IMR-90 (cell line): ENCODE measurements around the gene SLC9A6. TPM values are rescaled to one million over a fixed set of nuclear protein-coding genes. Genes with fewer than 3 reads are reported as not detected.

Experiments used
- ATAC-seq: fragments of 200-7000 bp; cut with Tn5 transposase; 2 replicates; pipeline ENCODE4 v1.9.1; 2020; ENCODE audit warnings: low read depth, mild to moderate bottlenecking, moderate library complexity
- BruUV-seq: library from RNA; stranded (reverse); fragments of 400-500 nt; replicated peaks from 2 replicates; lab custom pipeline; 2021; lab: Mats Ljungman, UMichigan
- CTCF ChIA-PET: fragments of 300-600 bp; formaldehyde crosslinking; extraction: SDS; loops from one replicate; lab custom pipeline; 2021; ENCODE audit warnings: antibody characterized with exemption; lab: Yijun Ruan, JAX
- POLR2A ChIA-PET: fragments of 300-600 bp; sonication (Branson Sonifier 250); formaldehyde crosslinking; loops from one replicate; lab custom pipeline; 2022; ENCODE audit warnings: antibody characterized with exemption; ENCODE audit not compliant: unreplicated experiment; lab: Charles Lee
- DNase-seq: peaks from one replicate; pipeline ENCODE4 v3.0.0; 2013
- H2AFZ ChIP-seq: replicated peaks from 2 replicates; pipeline ENCODE3; 2013; ENCODE audit warnings: low read length, mild to moderate bottlenecking; ENCODE audit not compliant: poor library complexity
- H2AK5ac ChIP-seq: 2 replicates; pipeline ENCODE4 v1.6.1; 2013; ENCODE audit warnings: low read depth, low read length, inconsistent platforms
- H2AK9ac ChIP-seq: replicated peaks from 2 replicates; pipeline ENCODE3; 2013; ENCODE audit warnings: mild to moderate bottlenecking, low read depth, low read length, moderate library complexity; ENCODE audit not compliant: poor library complexity
- H2BK120ac ChIP-seq: 2 replicates; pipeline ENCODE4 v1.6.1; 2013; ENCODE audit warnings: low read depth, low read length, inconsistent platforms
- H2BK15ac ChIP-seq: 3 replicates; pipeline ENCODE4 v1.6.1; 2013; ENCODE audit warnings: low read depth, low read length, inconsistent platforms
- H2BK20ac ChIP-seq: 2 replicates; pipeline ENCODE4 v1.6.1; 2013; ENCODE audit warnings: low read depth, mild to moderate bottlenecking, inconsistent platforms, low read length, moderate library complexity
- H2BK5ac ChIP-seq: 2 replicates; pipeline ENCODE4 v1.6.1; 2013; ENCODE audit warnings: mild to moderate bottlenecking, low read depth, low read length, inconsistent platforms; ENCODE audit not compliant: poor library complexity, severe bottlenecking
- H3K14ac ChIP-seq: replicated peaks from 2 replicates; pipeline ENCODE4 v1.6.1; 2013; ENCODE audit warnings: low read depth, low read length, inconsistent platforms
- H3K18ac ChIP-seq: 2 replicates; pipeline ENCODE4 v1.6.1; 2013; ENCODE audit warnings: low read depth, low read length, control low read depth
- H3K23ac ChIP-seq: 2 replicates; pipeline ENCODE4 v1.6.1; 2013; ENCODE audit warnings: low read depth, low read length, inconsistent platforms
- H3K27ac ChIP-seq: 2 replicates; pipeline ENCODE4 v1.5.1; 2013; ENCODE audit warnings: mild to moderate bottlenecking, control low read depth, low read length; ENCODE audit not compliant: insufficient read depth
- H3K27me3 ChIP-seq: 2 replicates; pipeline ENCODE4 v1.6.1; 2013; ENCODE audit warnings: low read length; ENCODE audit not compliant: control insufficient read depth, insufficient read depth
- H3K36me3 ChIP-seq: 2 replicates; pipeline ENCODE4 v1.6.1; 2013; ENCODE audit warnings: low read length, mixed read lengths; ENCODE audit not compliant: control insufficient read depth, insufficient read depth
- H3K4ac ChIP-seq: 2 replicates; pipeline ENCODE4 v1.6.1; 2013; ENCODE audit warnings: low read depth, low read length, inconsistent platforms
- H3K4me1 ChIP-seq: 2 replicates; pipeline ENCODE4 v1.6.1; 2013; ENCODE audit warnings: low read length, mixed read lengths; ENCODE audit not compliant: control insufficient read depth, insufficient read depth
- H3K4me2 ChIP-seq: 2 replicates; pipeline ENCODE4 v1.6.1; 2013; ENCODE audit warnings: low read depth, mild to moderate bottlenecking, control low read depth, low read length, moderate library complexity
- H3K4me3 ChIP-seq: 2 replicates; pipeline ENCODE4 v1.5.1; 2013; ENCODE audit warnings: low read depth, mild to moderate bottlenecking, control low read depth, low read length, moderate library complexity; ENCODE audit not compliant: insufficient read depth
- H3K56ac ChIP-seq: 2 replicates; pipeline ENCODE4 v1.6.1; 2013; ENCODE audit warnings: low read length, inconsistent platforms; ENCODE audit not compliant: insufficient read depth; ENCODE audit errors: extremely low read depth
- H3K79me1 ChIP-seq, 2 experiments: 2 replicates each; pipeline ENCODE4 v1.6.1; 2013; ENCODE audit warnings: low read length in 2 of 2, inconsistent platforms in 1 of 2, low read depth in 1 of 2
- H3K9ac ChIP-seq: 2 replicates; pipeline ENCODE4 v1.6.1; 2013; ENCODE audit warnings: low read depth, low read length, control low read depth
- H3K9me1 ChIP-seq: 2 replicates; pipeline ENCODE4 v1.6.1; 2013; ENCODE audit warnings: low read length, inconsistent platforms; ENCODE audit not compliant: insufficient read depth
- H3K9me3 ChIP-seq: 2 replicates; pipeline ENCODE4 v1.6.1; 2013; ENCODE audit warnings: low read length; ENCODE audit not compliant: control insufficient read depth, insufficient read depth
- H4K20me1 ChIP-seq: 2 replicates; pipeline ENCODE4 v1.6.1; 2013; ENCODE audit warnings: low read length, inconsistent platforms; ENCODE audit not compliant: insufficient read depth
- H4K5ac ChIP-seq: 2 replicates; pipeline ENCODE4 v1.6.1; 2013; ENCODE audit warnings: mild to moderate bottlenecking, low read depth, low read length, control low read depth
- H4K8ac ChIP-seq, 2 experiments: 2 replicates each; pipeline ENCODE4 v1.6.1; 2013; ENCODE audit warnings: low read depth in 2 of 2, low read length in 2 of 2, control low read depth in 1 of 2, inconsistent platforms in 1 of 2
- H4K91ac ChIP-seq: 2 replicates; pipeline ENCODE4 v1.6.1; 2013; ENCODE audit warnings: low read depth, low read length, inconsistent platforms; ENCODE audit not compliant: insufficient read depth
- CEBPB ChIP-seq: IDR thresholded peaks from 2 replicates; pipeline ENCODE4 v1.6.1; 2012; ENCODE audit warnings: low read depth, low read length, improper control_type of control experiment
- CHD1 ChIP-seq: IDR thresholded peaks from 2 replicates; pipeline ENCODE4 v1.6.1; 2012; ENCODE audit warnings: low read depth, low read length, improper control_type of control experiment
- FOS ChIP-seq: fragments of 150-350 bp; IDR thresholded peaks from 2 replicates; pipeline ENCODE4 v1.6.1; 2016; ENCODE audit warnings: low read depth, low read length
- NFE2L2 ChIP-seq: fragments of 150-350 bp; IDR thresholded peaks from 2 replicates; pipeline ENCODE4 v1.6.1; 2016; ENCODE audit warnings: low read depth, mild to moderate bottlenecking, low read length
- POLR2A ChIP-seq: IDR thresholded peaks from 2 replicates; pipeline ENCODE4 v1.6.1; 2012; ENCODE audit warnings: mild to moderate bottlenecking, low read depth, low read length
- RAD21 ChIP-seq: IDR thresholded peaks from 2 replicates; pipeline ENCODE4 v1.6.1; 2012; ENCODE audit warnings: low read length, improper control_type of control experiment
- SMC3 ChIP-seq: fragments of 150-350 bp; IDR thresholded peaks from 2 replicates; pipeline ENCODE4 v1.6.1; 2016; ENCODE audit warnings: low read depth, mild to moderate bottlenecking, antibody characterized with exemption, low read length, moderate library complexity
- WGBS, 2 experiments: methylation state at CpG; one replicate each; pipeline versions ENCODE4 v1.1.5 to v1.1.7; 2013; ENCODE audit warnings: missing lambda C conversion rate in 2 of 2; ENCODE audit not compliant: insufficient read length in 1 of 2; ENCODE audit errors: extremely low coverage in 2 of 2; 5-methylcytosine and 5-hydroxymethylcytosine counted together
- dilution Hi-C: fragments of 300-500 bp; cut with HindIII; formaldehyde crosslinking; loops from one replicate; pipeline ENCODE4 v1.14.3; 2018; ENCODE audit warnings: low sequenced_read_pairs; ENCODE audit not compliant: unreplicated experiment
- in situ Hi-C: fragments of 300-500 bp; cut with MboI; formaldehyde crosslinking; loops from 3 replicates; pipeline ENCODE4 v1.14.3; 2019; ENCODE audit warnings: low sequenced_read_pairs, inconsistent platforms, mixed read lengths
- intact Hi-C: fragments of 100-400 bp; cut with micrococcal nuclease; formaldehyde crosslinking; loops from 2 replicates; pipeline ENCODE4 v1.10.0; 2022
- polyA plus RNA-seq, 3 experiments: library from polyadenylated mRNA; depleted of rRNA; stranded (reverse); fragments of >200 nt; gene quantifications; 2 replicates each; pipeline ENCODE4 v1.2.3, GENCODE V29; 2012; ENCODE audit warnings: low replicate concordance in 1 of 3
- total RNA-seq: library from RNA; depleted of rRNA; stranded (reverse); fragments of >200 nt; gene quantifications from 2 replicates; pipeline ENCODE4 v1.2.3, GENCODE V29; 2012
- TF ChIP-seq, protein P1 (sequence below): fragments of 150-350 bp; IDR thresholded peaks from 2 replicates; pipeline ENCODE4 v1.6.1; 2016; ENCODE audit warnings: low read depth, mild to moderate bottlenecking, low read length, moderate library complexity, borderline replicate concordance
- TF ChIP-seq, protein P2 (sequence below): fragments of 150-350 bp; IDR thresholded peaks from 2 replicates; pipeline ENCODE4 v1.6.1; 2017; ENCODE audit warnings: mild to moderate bottlenecking, antibody characterized with exemption, low read length, low read depth

The SLC9A6 gene
- total and polyA plus RNA-seq, 2 of the 4 experiments (the other 2 are of a cell fraction): 6.9 to 19.0 TPM

DNA sequence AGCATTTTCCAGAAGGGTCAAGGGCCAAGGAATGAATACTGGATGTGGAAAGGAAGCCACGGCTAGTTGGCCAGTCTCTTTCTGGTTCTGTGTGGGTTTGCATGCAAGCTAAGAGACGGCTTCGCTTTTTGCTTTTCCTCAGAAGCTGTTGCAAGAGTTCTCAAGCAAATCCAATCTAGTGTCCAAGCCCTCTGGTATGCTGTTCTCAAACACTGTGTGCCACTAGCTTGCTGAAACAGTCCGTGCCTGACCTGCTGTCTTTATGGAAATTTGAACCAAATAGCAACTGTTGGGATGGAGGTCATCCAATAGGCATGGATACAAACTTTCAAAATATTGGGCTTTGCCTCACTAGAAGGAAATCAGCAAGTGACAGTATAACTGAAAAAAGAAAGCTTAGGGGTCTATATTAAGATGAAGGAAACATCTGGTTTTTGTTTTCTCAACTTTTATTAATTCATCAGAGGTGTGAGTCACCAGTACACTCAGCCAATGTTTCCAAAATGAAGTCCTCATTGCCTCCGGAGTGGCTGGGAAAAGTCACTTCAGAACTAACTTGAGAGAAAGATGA, 70.5 kb downstream of the SLC9A6 start:
- dilution Hi-C loops: no loop called here
- Histone ChIP-seq H4K91ac (no peak overlapping the region), H3K36me3 (no peaks in the 10 kb centered on the region), H3K4me2 (peak overlapping the region; percentile 52), H3K27ac (peak overlapping the region; percentile 38; the same call in 1 of the 2 replicates), H3K14ac (no peak overlapping the region), H3K9me3 (no peaks in the 10 kb centered on the region), H2BK15ac (no peak overlapping the region), H2AK9ac (no peak overlapping the region), H4K20me1 (no peaks in the 10 kb centered on the region), H3K18ac (peak overlapping the region; percentile 38; the same call in 1 of the 2 replicates), H3K4me1 (peaks cover 6% of the 10 kb centered on the region), H2BK120ac (peak overlapping the region; percentile 32; the same call in 1 of the 2 replicates), H4K5ac (no peak overlapping the region), H2AK5ac (no peak overlapping the region), H3K9ac (no peak overlapping the region), H2AFZ (peak overlapping the region; percentile 7), H4K8ac (no peak overlapping the region; a peak in 1 of 4 replicates), H2BK20ac (no peak overlapping the region), H3K79me1 (no peaks in the 10 kb centered on the region), H3K23ac (no peak overlapping the region), H3K4me3 (no peak overlapping the region), H3K27me3 (no peaks in the 10 kb centered on the region), H3K56ac (no peak overlapping the region), H3K4ac (no peak overlapping the region), H2BK5ac (peak overlapping the region; percentile 2), H3K9me1 (peaks cover 3% of the 10 kb centered on the region; the same call in 1 of the 2 replicates)
- no TSS peak for BruUV-seq
- ChIA-PET CTCF (interaction anchor here (0.6 kb wide), 1 partner anchor 44 kb away, joined by 3 read pairs; no protein-coding TSS in a partner anchor), POLR2A (interaction anchor here (0.6 kb wide), 1 partner anchor 54 kb away, joined by 3 read pairs; no protein-coding TSS in a partner anchor)
- TF ChIP-seq, protein P1, sequence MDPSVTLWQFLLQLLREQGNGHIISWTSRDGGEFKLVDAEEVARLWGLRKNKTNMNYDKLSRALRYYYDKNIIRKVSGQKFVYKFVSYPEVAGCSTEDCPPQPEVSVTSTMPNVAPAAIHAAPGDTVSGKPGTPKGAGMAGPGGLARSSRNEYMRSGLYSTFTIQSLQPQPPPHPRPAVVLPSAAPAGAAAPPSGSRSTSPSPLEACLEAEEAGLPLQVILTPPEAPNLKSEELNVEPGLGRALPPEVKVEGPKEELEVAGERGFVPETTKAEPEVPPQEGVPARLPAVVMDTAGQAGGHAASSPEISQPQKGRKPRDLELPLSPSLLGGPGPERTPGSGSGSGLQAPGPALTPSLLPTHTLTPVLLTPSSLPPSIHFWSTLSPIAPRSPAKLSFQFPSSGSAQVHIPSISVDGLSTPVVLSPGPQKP: no peak
- peak; percentile 75 for TF ChIP-seq CEBPB
- no peak for TF ChIP-seq RAD21
- TF ChIP-seq, protein P2, sequence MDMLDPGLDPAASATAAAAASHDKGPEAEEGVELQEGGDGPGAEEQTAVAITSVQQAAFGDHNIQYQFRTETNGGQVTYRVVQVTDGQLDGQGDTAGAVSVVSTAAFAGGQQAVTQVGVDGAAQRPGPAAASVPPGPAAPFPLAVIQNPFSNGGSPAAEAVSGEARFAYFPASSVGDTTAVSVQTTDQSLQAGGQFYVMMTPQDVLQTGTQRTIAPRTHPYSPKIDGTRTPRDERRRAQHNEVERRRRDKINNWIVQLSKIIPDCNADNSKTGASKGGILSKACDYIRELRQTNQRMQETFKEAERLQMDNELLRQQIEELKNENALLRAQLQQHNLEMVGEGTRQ: no peak
- no peak for TF ChIP-seq FOS
- no peak for TF ChIP-seq POLR2A
- no peak for TF ChIP-seq CHD1
- no peak for TF ChIP-seq NFE2L2
- no peak for TF ChIP-seq SMC3
- in situ Hi-C loops: no loop called here
- peak; percentile 93 for ATAC-seq
- intact Hi-C loops: loop anchor here (2.0 kb wide), 1 partner anchor 93 kb away; no protein-coding TSS in a partner anchor
- peak; percentile 82 for DNase-seq
- WGBS, 2 experiments: 0% methylated on average over 4 of the region's 5 CpGs; no CpG with 5 or more reads in 1 of the 2 experiments
